ENCODE results near the gene ADAMTSL2.

The ADAMTSL2 gene

GRCh38 chr9:133566382-133566781 is 31.9 kb downstream of the ADAMTSL2 start:
- no peak for DNase-seq (ENCODE audit: low spot score)

GRCh38 chr9:133566817-133567216 is 32.3 kb downstream of the ADAMTSL2 start:
- H2BK5ac ChIP-seq (ENCODE audit: low read length) = no peak overlapping the region
- no peak for DNase-seq (ENCODE audit: low spot score)
- peak overlapping the region; percentile 73 for H2BK12ac ChIP-seq (ENCODE audit: low read length)
- H3K79me1 ChIP-seq (ENCODE audit: low read depth, low read length) = peaks cover 3% of the 10 kb centered on the region
- no peak overlapping the region for H2BK120ac ChIP-seq (ENCODE audit: low read depth, low read length)
- no peak overlapping the region for H4K91ac ChIP-seq (ENCODE audit: low read depth, low read length, poor library complexity)
- no peaks in the 10 kb centered on the region for H3K36me3 ChIP-seq (replicated peaks in 1 of 2; ENCODE audit: control insufficient read depth in 2 of 2, insufficient read depth in 2 of 2, low read length in 2 of 2)
- H3K27ac ChIP-seq (replicated peaks; ENCODE audit: low read length) = no peak overlapping the region
- no peaks in the 10 kb centered on the region for H3K9me3 ChIP-seq (replicated peaks in 1 of 2; ENCODE audit: control insufficient read depth in 2 of 2, insufficient read depth in 1 of 2, low read depth in 1 of 2, low read length in 2 of 2)
- peaks cover 6 to 11% of the 10 kb centered on the region in 2 donors for H3K4me1 ChIP-seq (ENCODE audit: control insufficient read depth in 2 of 2, insufficient read depth in 1 of 2, low read depth in 1 of 2, low read length in 2 of 2)
- no peak overlapping the region for H2AFZ ChIP-seq (ENCODE audit: low read length)
- peak overlapping the region; percentile 88 for H2AK5ac ChIP-seq (ENCODE audit: low read depth, low read length)
- no peak overlapping the region for H3K4ac ChIP-seq (ENCODE audit: low read length)
- no peak overlapping the region for H3K14ac ChIP-seq (ENCODE audit: low read length)
- no peak overlapping the region for H3K23ac ChIP-seq (ENCODE audit: low read depth, low read length, poor library complexity)
- H3K9ac ChIP-seq (ENCODE audit: low read depth, low read length, poor library complexity) = no peak overlapping the region
- no CpG with 5 or more reads among the region's 17 CpGs for WGBS, 2 donors (ENCODE audit: extremely low coverage in 2 of 2, insufficient read length in 2 of 2, insufficient replicate concordance in 1 of 2)
- H3K18ac ChIP-seq (ENCODE audit: low read length) = peak overlapping the region; percentile 41
- peak overlapping the region; percentile 92 for H2BK15ac ChIP-seq (ENCODE audit: low read length)
- no peak overlapping the region for H3K4me2 ChIP-seq (ENCODE audit: insufficient read depth, low read length, poor library complexity, severe bottlenecking)
- H3K4me3 ChIP-seq (ENCODE audit: low read length in 2 of 2) = peak overlapping the region in 1 of 2 donors; percentile 35
- H4K8ac ChIP-seq (ENCODE audit: low read depth, low read length) = no peak overlapping the region
- H3K27me3 ChIP-seq (ENCODE audit: control insufficient read depth in 3 of 3, insufficient read depth in 3 of 3, low read depth in 1 of 3, low read length in 3 of 3) = peaks cover 0 to 23% (median 0%) of the 10 kb centered on the region in 3 experiments

More at GRCh38 chr9:133566382-133566781, 31.9 kb downstream of the ADAMTSL2 start:
- Histone ChIP-seq H3K27ac (replicated peaks; ENCODE audit: low read length) (no peak overlapping the region), H3K36me3 (replicated peaks in 1 of 2; ENCODE audit: control insufficient read depth in 2 of 2, insufficient read depth in 2 of 2, low read length in 2 of 2) (no peaks in the 10 kb centered on the region), H3K79me1 (ENCODE audit: low read depth, low read length) (peaks cover 3% of the 10 kb centered on the region), H3K9me3 (replicated peaks in 1 of 2; ENCODE audit: control insufficient read depth in 2 of 2, insufficient read depth in 1 of 2, low read depth in 1 of 2, low read length in 2 of 2) (no peaks in the 10 kb centered on the region), H2BK120ac (ENCODE audit: low read depth, low read length) (no peak overlapping the region), H3K4ac (ENCODE audit: low read length) (no peak overlapping the region), H3K4me3 (ENCODE audit: low read length in 2 of 2) (no peak overlapping the region), H2BK15ac (ENCODE audit: low read length) (peak overlapping the region; percentile 92), H2AFZ (ENCODE audit: low read length) (no peak overlapping the region), H3K14ac (ENCODE audit: low read length) (peak overlapping the region; percentile 71), H3K18ac (ENCODE audit: low read length) (no peak overlapping the region), H3K9ac (ENCODE audit: low read depth, low read length, poor library complexity) (no peak overlapping the region), H2BK12ac (ENCODE audit: low read length) (peak overlapping the region; percentile 73), H4K91ac (ENCODE audit: low read depth, low read length, poor library complexity) (no peak overlapping the region), H3K27me3 (ENCODE audit: control insufficient read depth in 3 of 3, insufficient read depth in 3 of 3, low read depth in 1 of 3, low read length in 3 of 3) (peaks cover 0 to 23% (median 0%) of the 10 kb centered on the region in 3 experiments), H3K4me2 (ENCODE audit: insufficient read depth, low read length, poor library complexity, severe bottlenecking) (no peak overlapping the region), H2AK5ac (ENCODE audit: low read depth, low read length) (peak overlapping the region; percentile 88), H3K23ac (ENCODE audit: low read depth, low read length, poor library complexity) (no peak overlapping the region), H2BK5ac (ENCODE audit: low read length) (no peak overlapping the region), H4K8ac (ENCODE audit: low read depth, low read length) (no peak overlapping the region), H3K4me1 (ENCODE audit: control insufficient read depth in 2 of 2, insufficient read depth in 1 of 2, low read depth in 1 of 2, low read length in 2 of 2) (peaks cover 6 to 11% of the 10 kb centered on the region in 2 donors)
- no CpG with 5 or more reads among the region's 14 CpGs for WGBS, 2 donors (ENCODE audit: extremely low coverage in 2 of 2, insufficient read length in 2 of 2, insufficient replicate concordance in 1 of 2)

GRCh38 chr9:133568186-133568585 is 33.7 kb downstream of the ADAMTSL2 start:
- Histone ChIP-seq H2BK120ac (ENCODE audit: low read depth, low read length) (peak overlapping the region; percentile 72), H3K9me3 (replicated peaks in 1 of 2; ENCODE audit: control insufficient read depth in 2 of 2, insufficient read depth in 1 of 2, low read depth in 1 of 2, low read length in 2 of 2) (no peaks in the 10 kb centered on the region), H3K79me1 (ENCODE audit: low read depth, low read length) (peaks cover 3% of the 10 kb centered on the region), H3K9ac (ENCODE audit: low read depth, low read length, poor library complexity) (peak overlapping the region; percentile 50), H4K91ac (ENCODE audit: low read depth, low read length, poor library complexity) (no peak overlapping the region), H3K27ac (replicated peaks; ENCODE audit: low read length) (no peak overlapping the region), H3K36me3 (replicated peaks in 1 of 2; ENCODE audit: control insufficient read depth in 2 of 2, insufficient read depth in 2 of 2, low read length in 2 of 2) (no peaks in the 10 kb centered on the region), H2BK15ac (ENCODE audit: low read length) (no peak overlapping the region), H3K4me2 (ENCODE audit: insufficient read depth, low read length, poor library complexity, severe bottlenecking) (no peak overlapping the region), H3K4me1 (ENCODE audit: control insufficient read depth in 2 of 2, insufficient read depth in 1 of 2, low read depth in 1 of 2, low read length in 2 of 2) (peaks cover 5 to 11% of the 10 kb centered on the region in 2 donors), H3K23ac (ENCODE audit: low read depth, low read length, poor library complexity) (peak overlapping the region; percentile 52), H2BK5ac (ENCODE audit: low read length) (no peak overlapping the region), H2AK5ac (ENCODE audit: low read depth, low read length) (no peak overlapping the region), H3K27me3 (ENCODE audit: control insufficient read depth in 3 of 3, insufficient read depth in 3 of 3, low read depth in 1 of 3, low read length in 3 of 3) (peaks cover 0 to 31% (median 0%) of the 10 kb centered on the region in 3 experiments), H3K4ac (ENCODE audit: low read length) (no peak overlapping the region), H3K4me3 (ENCODE audit: low read length in 2 of 2) (no peak overlapping the region), H4K8ac (ENCODE audit: low read depth, low read length) (no peak overlapping the region), H2AFZ (ENCODE audit: low read length) (no peak overlapping the region), H3K18ac (ENCODE audit: low read length) (no peak overlapping the region), H2BK12ac (ENCODE audit: low read length) (no peak overlapping the region), H3K14ac (ENCODE audit: low read length) (peak overlapping the region; percentile 75)
- WGBS, 2 donors (ENCODE audit: extremely low coverage in 2 of 2, insufficient read length in 2 of 2, insufficient replicate concordance in 1 of 2) = no CpG with 5 or more reads among the region's 33 CpGs
- no peak for DNase-seq (ENCODE audit: low spot score)

- H4K8ac ChIP-seq (ENCODE audit: low read depth, low read length) = no peak overlapping the region
- no peak overlapping the region for H3K4ac ChIP-seq (ENCODE audit: low read length)
- H3K14ac ChIP-seq (ENCODE audit: low read length) = no peak overlapping the region
- H3K4me2 ChIP-seq (ENCODE audit: insufficient read depth, low read length, poor library complexity, severe bottlenecking) = no peak overlapping the region
- no peak overlapping the region for H2BK120ac ChIP-seq (ENCODE audit: low read depth, low read length)
- H2AFZ ChIP-seq (ENCODE audit: low read length) = no peak overlapping the region
- no peak overlapping the region for H3K9ac ChIP-seq (ENCODE audit: low read depth, low read length, poor library complexity)
- no peak overlapping the region for H2BK5ac ChIP-seq (ENCODE audit: low read length)
- no peak overlapping the region for H2BK15ac ChIP-seq (ENCODE audit: low read length)
- H4K91ac ChIP-seq (ENCODE audit: low read depth, low read length, poor library complexity) = no peak overlapping the region
- H2AK5ac ChIP-seq (ENCODE audit: low read depth, low read length) = no peak overlapping the region
- no peaks in the 10 kb centered on the region for H3K36me3 ChIP-seq (replicated peaks in 1 of 2; ENCODE audit: control insufficient read depth in 2 of 2, insufficient read depth in 2 of 2, low read length in 2 of 2)
- DNase-seq (ENCODE audit: low spot score) = no peak
- peak overlapping the region; percentile 83 for H3K18ac ChIP-seq (ENCODE audit: low read length)
- H3K23ac ChIP-seq (ENCODE audit: low read depth, low read length, poor library complexity) = no peak overlapping the region
- H2BK12ac ChIP-seq (ENCODE audit: low read length) = no peak overlapping the region
- peaks cover 0 to 29% (median 0%) of the 10 kb centered on the region in 3 experiments for H3K27me3 ChIP-seq (ENCODE audit: control insufficient read depth in 3 of 3, insufficient read depth in 3 of 3, low read depth in 1 of 3, low read length in 3 of 3)
- WGBS, 2 donors (ENCODE audit: extremely low coverage in 2 of 2, insufficient read length in 2 of 2, insufficient replicate concordance in 1 of 2) = no CpG with 5 or more reads among the region's 14 CpGs
- H3K4me3 ChIP-seq (ENCODE audit: low read length in 2 of 2) = no peak overlapping the region
- H3K27ac ChIP-seq (replicated peaks; ENCODE audit: low read length) = no peak overlapping the region
- no peaks in the 10 kb centered on the region for H3K9me3 ChIP-seq (replicated peaks in 1 of 2; ENCODE audit: control insufficient read depth in 2 of 2, insufficient read depth in 1 of 2, low read depth in 1 of 2, low read length in 2 of 2)
- H3K4me1 ChIP-seq (ENCODE audit: control insufficient read depth in 2 of 2, insufficient read depth in 1 of 2, low read depth in 1 of 2, low read length in 2 of 2) = peaks cover 2 to 9% of the 10 kb centered on the region in 2 donors
- H3K79me1 ChIP-seq (ENCODE audit: low read depth, low read length) = peaks cover 3% of the 10 kb centered on the region
Observed at GRCh38 chr9:133569121-133569785, 34.7 kb downstream of the ADAMTSL2 start.
